GM19328 (cell line): ENCODE results near the gene RIMKLB.
"Not testable (repeated sequence)": the region's sequence is repeated elsewhere in the genome, so short reads cannot be mapped to it uniquely, and the experiment has no call there.

Experiments used
- ATAC-seq: cut with Tn5 transposase; IDR thresholded peaks from one replicate; pipeline ENCODE4 v1.9.1; 2021; ENCODE audit warnings: mild to moderate bottlenecking, moderate library complexity; ENCODE audit not compliant: unreplicated experiment

RIMKLB gene

GRCh38 chr12:8816448-8817050, 118.8 kb downstream of the RIMKLB start:
- no peak for ATAC-seq

- no peak for ATAC-seq
Measured at GRCh38 chr12:8817856-8818255, 120.1 kb downstream of the RIMKLB start.

- no peak for ATAC-seq
Measured at GRCh38 chr12:8818526-8818925, 120.7 kb downstream of the RIMKLB start.

GRCh38 chr12:8819666-8819980, 121.8 kb downstream of the RIMKLB start:
- no peak for ATAC-seq

GRCh38 chr12:8820676-8821407, 123.1 kb downstream of the RIMKLB start:
- not testable (repeated sequence) for ATAC-seq

GRCh38 chr12:8821591-8821990, 123.8 kb downstream of the RIMKLB start:
- ATAC-seq = no peak

GRCh38 chr12:8822298-8822697, 124.5 kb downstream of the RIMKLB start, which contains the start of gene A2ML1:
Gene A2ML1 (plus strand): TSS chr12:8822621. CDS start chr12:8822652, 31 bp downstream.
- ATAC-seq = no peak

GRCh38 chr12:8823565-8824300, 125.9 kb downstream of the RIMKLB start:
- ATAC-seq = no peak

- no peak for ATAC-seq
Measured at GRCh38 chr12:8827551-8828256, 129.9 kb downstream of the RIMKLB start.

GRCh38 chr12:8828257-8829124, 130.7 kb downstream of the RIMKLB start:
- no peak for ATAC-seq

GRCh38 chr12:8829125-8829518, 131.3 kb downstream of the RIMKLB start:
- ATAC-seq = no peak

GRCh38 chr12:8829621-8830020, 131.8 kb downstream of the RIMKLB start:
- no peak for ATAC-seq

GRCh38 chr12:8831116-8831515, 133.3 kb downstream of the RIMKLB start:
- ATAC-seq = no peak

GRCh38 chr12:8832500-8832899, 134.7 kb downstream of the RIMKLB start:
- no peak for ATAC-seq
